Measurements from ENCODE around the gene SLC12A6.
A peak's percentile ranks its signal among the peaks of the same experiment; 100 is the strongest.

Gene SLC12A6

GRCh38 chr15:34275154-34275553 is 62.4 kb downstream of the SLC12A6 start:
- TF ChIP-seq ZFX (IDR thresholded peaks at IDR 0.05) (no peak), CTCF (conservative IDR thresholded peaks at IDR 0.05) (no peak)
- no peak overlapping the region for H3K27ac ChIP-seq

DNA sequence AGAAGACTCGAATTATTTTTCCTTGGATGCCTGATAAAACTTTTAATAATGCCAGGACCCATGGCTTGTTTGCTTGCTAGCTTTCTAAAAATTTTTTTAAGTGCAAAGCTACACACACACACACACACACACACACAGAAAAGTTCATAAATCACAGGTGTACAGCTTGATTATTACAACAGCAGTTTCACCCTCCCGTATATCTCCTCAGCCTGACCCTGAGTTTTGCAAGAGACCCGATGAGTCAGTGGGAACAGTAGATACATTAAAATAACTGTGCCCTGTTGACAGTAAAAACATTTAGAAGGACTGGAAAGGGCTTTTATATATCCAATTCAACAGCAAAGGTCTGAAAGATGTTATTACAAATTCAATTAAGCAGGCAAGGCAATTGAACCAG is 66.1 kb downstream of the SLC12A6 start:
- TF ChIP-seq CTCF (conservative IDR thresholded peaks at IDR 0.05): no peak
- TF ChIP-seq ZFX (IDR thresholded peaks at IDR 0.05): no peak
- H3K27ac ChIP-seq: no peak overlapping the region

GRCh38 chr15:34266751-34267150 is 70.8 kb downstream of the SLC12A6 start:
- no peak for TF ChIP-seq CTCF (conservative IDR thresholded peaks at IDR 0.05)
- TF ChIP-seq ZFX (IDR thresholded peaks at IDR 0.05): no peak
- peak overlapping the region; percentile 55 for H3K27ac ChIP-seq

DNA sequence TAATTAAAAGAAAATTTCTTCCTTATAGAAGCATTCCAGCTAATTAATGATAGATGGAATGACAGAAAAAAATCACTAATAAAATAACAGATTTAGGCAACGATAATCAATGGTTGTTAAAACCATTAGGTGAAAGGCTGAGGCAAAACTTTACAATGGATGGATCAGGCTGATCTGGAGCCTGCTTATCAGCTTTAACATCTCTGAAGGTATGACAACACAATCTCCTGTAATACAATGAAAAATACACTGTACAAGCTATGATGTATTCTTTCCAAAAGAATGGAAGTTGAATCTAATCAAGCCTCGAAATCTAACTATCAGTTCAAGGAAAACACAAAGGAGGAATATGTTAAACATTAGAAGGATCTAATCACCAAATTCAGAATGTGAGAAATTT is 73.5 kb downstream of the SLC12A6 start:
- H3K27ac ChIP-seq: no peak overlapping the region
- TF ChIP-seq CTCF (conservative IDR thresholded peaks at IDR 0.05): no peak
- no peak for TF ChIP-seq ZFX (IDR thresholded peaks at IDR 0.05)

DNA sequence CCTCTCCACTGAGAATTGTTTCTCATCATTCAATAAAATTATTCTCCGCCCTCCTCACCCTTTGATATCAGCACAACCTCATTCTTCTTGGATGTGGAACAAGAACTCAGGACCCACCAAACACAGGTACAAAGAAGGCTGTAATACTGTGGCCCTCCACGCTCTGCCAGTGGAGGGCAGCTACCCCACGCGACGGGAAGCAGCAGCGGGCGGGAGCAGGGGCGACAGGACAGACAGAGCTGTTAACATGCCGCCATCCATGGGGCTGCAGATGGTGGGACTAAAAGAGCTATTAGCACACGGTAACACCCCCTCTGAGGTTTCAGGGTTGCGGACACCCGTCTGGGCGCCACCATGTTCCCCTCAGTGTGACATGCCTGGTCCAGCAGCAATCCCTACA is 75.2 kb downstream of the SLC12A6 start:
- TF ChIP-seq ZFX (IDR thresholded peaks at IDR 0.05): no peak
- TF ChIP-seq CTCF (conservative IDR thresholded peaks at IDR 0.05): no peak
- no peak overlapping the region for H3K27ac ChIP-seq

- no peak overlapping the region for H3K27ac ChIP-seq
- TF ChIP-seq ZFX (IDR thresholded peaks at IDR 0.05): no peak
- TF ChIP-seq CTCF (conservative IDR thresholded peaks at IDR 0.05): no peak
Observed at GRCh38 chr15:34259566-34259965, 78.0 kb downstream of the SLC12A6 start.

DNA sequence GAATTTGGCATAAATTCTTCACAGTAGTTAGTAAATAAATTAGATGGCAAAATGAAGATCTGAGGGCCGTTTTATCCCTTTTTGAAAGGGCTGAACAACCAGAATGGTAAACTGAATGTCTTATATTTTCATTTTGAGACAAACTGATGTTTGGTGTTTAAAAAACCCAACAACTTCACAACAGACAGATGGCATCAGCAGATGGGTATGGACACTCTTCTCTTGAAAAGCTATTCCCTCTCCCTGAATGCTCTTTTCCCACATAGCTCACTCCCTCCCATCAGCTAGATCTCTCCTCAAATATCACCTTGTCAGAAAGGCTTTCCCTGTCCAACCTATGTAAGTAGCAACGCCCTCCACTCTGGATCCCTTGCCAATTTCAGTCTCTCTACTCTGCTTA is 79.4 kb downstream of the SLC12A6 start:
- TF ChIP-seq CTCF (conservative IDR thresholded peaks at IDR 0.05): no peak
- TF ChIP-seq ZFX (IDR thresholded peaks at IDR 0.05): no peak
- no peak overlapping the region for H3K27ac ChIP-seq

Measured in C4-2B (cell line).